GM19023 (cell line): ENCODE data around the gene ROPN1.

Experiments
- ATAC-seq: cut with Tn5 transposase; IDR thresholded peaks from one replicate; pipeline ENCODE4 v1.9.1; 2021; ENCODE audit warnings: mild to moderate bottlenecking, moderate library complexity; ENCODE audit not compliant: unreplicated experiment

The ROPN1 gene

DNA sequence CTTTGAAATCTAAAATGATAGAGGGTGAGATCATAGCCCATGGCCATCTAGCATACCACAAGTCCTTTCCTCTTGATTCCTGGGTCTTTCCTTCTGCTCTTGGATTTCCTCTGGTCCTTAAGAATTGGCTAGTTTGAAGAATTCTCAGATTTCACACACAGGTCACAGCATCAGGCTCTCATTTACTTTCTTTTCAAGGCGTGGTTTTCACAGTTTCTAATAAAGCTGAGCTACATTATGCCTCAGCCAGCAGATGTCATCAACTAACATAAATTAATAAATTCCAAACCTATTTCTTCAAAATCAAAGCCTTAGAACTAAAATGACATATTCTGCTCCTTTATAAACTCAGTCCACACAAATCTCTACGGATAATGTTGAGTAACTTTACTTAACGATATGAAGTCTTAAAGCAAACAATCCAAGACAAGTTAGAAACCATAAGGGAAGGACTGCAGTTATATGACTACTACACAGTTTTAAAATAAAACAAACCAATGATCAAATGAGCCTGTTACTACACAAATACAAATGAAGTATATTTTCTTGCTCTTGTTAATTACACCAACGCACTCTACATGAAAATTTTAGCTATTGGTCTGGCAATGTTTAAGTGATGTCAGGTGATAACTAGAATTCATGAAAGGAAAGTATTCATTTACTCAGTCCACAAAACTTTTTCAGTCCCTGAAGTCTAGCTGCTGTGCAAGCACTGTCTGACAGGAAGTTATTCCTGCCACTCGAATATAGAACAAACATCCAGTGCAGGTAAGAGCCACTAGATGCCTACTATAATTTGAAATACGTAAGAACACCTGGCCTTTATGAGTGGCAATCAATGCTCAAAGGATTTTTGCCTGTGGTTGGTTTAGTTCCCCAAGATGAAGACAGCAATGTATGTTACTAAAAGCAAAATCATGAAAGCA is 40.1 kb downstream of the ROPN1 start:
- no peak for ATAC-seq

DNA sequence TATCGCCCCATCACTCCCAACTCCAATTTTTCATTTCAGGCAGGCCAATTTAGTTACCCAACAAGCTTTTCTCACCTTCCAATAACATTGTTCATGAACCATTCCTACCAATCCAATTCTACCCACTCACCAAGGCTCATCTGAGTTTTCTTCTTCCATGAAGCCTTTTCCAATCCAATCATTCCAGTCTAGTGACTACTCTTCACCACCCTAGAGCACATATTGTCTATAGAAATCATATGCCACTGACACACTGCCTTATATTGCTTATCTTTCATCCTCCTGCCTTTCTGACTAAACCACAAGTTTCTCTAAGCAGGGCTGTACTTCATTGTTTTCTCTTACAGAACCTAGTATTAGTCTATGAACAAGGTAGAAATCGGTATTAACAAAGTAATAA is 42.3 kb downstream of the ROPN1 start:
- ATAC-seq, result no peak

DNA sequence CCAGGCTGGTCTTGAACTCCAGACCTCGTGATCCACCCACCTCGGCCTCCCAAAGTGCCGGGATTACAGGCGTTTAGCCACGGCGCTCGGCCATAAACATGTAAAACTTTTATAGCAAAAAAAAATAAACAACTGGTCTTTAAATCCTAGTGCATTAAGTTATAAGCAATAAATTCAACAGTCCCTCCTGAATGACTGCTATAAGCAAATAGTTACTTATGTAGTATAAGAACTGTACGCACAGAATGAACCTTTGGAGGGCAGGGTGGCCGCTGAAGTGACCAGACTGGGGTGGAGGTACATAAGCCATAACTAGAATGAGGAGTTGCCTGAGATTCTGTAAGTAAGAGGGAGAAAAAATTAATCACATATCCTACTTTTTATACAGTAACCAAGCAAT is 43.5 kb downstream of the ROPN1 start:
- ATAC-seq, result no peak

DNA sequence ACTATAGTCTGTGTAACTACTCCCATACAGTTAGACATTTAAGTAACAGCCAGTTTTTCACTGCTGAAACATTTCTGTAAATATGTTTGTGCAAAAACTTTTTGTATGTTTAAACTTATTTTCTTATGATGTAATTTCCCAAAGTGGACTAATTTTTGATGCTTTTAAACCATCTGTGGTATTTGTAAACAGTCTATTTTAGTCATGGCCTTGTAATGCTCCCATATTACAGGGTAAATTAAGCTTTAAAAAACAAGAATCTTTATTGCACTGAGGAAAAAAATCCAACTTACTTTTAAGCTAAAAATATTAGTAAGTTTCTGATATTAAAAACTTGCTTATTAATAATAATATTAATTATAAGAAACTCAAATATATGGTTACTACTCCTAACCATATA is 44.4 kb downstream of the ROPN1 start:
- ATAC-seq, result no peak

DNA sequence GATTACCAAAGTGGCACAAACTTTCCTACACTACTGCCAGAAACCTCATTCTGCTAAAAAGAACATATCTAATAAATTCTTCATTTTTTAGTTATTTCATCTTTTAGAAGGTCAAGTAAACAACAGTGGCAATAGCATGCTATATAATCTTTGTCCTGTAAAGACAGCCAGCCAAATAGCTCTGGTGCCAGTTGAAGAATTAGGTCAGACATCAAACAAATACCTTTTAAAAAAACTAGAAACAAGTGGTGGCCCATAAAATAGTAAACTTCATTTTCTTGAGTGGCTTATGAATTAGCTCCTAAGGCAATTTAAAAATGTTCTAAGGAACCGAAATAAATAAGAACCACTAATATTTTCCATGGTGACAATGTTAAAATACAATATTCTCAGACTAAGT is 50.4 kb downstream of the ROPN1 start:
- no peak for ATAC-seq

DNA sequence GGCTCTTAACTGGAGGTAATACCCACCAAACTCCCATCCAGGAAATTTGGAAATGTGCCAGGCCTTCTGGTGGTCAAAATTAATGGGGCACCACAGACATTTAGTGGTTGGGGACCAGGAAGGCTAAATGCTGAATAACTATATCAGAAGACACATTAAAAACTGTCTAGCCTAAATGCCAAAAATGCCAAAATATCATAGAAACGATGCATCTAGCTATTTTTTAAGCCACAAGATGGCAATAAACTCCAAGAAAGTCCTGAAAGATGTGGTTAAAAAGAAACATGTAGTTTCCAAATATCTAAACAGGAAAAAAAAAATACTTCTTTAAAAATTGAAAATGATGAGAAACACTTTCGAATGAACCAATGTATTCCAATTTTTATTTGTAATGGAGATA is 50.8 kb downstream of the ROPN1 start:
- no peak for ATAC-seq

DNA sequence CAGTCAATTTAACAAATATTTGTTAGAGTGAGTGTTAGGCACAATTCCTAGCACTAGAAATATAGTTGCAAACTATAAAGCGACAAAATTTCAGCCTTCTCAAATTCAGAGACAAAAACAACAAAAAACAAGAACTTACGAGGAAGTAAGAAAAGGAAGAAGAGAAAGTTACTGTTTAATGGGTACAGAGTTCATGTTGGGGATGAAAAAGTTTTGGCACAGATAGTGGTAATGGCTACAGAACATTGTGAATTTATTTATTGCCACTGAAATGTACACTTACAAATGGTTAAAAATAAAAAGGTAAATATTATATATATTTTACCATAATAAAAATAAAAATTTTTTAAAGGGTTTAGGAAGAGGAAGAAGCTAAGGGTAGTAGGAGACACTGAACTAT is 52.2 kb downstream of the ROPN1 start:
- no peak for ATAC-seq

DNA sequence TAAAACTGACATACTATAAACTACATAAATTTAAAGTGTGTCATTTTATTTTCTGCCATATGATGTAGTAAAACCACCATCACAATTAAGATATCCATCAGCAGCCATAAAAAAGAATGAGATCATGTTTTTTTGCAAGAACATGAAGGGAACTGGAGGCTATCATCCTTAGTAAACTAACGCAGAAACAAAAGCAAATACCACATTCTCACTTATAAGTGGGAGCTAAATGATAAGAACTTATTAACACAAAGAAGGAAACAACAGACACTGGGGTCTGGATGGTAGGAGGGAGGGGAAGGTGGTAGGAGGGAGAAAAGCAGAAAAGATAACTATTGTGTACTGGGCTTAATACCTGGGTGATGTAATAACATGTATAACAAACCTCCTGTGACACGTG is 55.5 kb downstream of the ROPN1 start:
- ATAC-seq, result no peak

DNA sequence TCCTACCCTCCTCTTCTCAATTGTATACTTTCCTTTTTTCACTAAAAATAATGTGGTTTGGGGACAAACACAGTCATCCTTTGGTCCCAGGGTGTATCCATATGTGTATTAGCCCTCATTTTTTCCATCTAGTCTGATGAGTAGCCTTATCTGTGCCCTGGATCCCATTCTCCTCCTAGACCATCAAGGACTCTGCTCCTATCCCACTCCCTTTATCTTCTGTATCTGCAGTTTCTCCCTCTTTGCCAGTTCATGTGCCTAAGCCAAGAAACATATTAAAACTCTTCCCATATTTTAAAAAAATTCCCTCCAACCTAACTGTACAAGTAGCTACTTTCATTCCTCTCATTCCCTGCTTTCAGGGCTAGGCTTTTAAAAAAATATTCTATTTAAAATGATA is 56.1 kb downstream of the ROPN1 start:
- ATAC-seq, result no peak

DNA sequence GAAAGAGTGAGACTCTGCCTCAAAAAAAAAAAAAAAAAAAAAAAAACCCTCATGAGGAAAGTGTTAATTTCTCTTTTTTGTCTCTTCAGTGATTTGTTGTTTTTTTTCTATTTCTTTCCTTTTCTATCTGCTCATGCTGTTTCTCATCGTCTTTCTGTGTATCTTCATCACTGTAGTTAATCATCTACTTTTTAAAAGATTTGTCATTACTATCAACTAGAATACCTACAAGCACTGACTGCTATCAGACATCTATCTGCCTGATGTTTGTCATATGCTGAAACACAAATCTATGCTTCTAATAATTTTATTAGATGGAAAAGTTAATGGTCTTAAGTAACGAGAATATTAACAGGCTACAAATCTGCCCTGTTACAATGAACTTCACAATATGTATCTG is 57.7 kb downstream of the ROPN1 start:
- no peak for ATAC-seq

DNA sequence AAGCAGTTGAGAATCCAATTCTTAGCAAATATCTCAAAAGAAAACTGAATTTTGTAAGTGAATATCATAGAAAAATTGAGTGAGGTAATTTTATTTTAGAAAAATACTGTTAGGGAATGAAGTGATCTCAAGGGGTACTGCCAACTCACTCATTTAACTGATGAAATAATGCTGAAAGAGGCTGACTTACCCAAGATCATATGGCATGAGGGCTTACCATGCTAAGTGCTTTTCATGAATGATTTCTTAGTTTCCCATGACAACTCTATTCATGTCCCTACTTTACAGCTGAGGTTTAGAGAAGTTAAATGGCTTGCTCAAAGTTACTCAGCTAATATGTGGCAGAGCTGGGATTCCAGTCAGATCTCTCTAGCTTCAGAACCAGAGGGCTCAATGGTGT is 61.5 kb downstream of the ROPN1 start:
- ATAC-seq, result no peak

DNA sequence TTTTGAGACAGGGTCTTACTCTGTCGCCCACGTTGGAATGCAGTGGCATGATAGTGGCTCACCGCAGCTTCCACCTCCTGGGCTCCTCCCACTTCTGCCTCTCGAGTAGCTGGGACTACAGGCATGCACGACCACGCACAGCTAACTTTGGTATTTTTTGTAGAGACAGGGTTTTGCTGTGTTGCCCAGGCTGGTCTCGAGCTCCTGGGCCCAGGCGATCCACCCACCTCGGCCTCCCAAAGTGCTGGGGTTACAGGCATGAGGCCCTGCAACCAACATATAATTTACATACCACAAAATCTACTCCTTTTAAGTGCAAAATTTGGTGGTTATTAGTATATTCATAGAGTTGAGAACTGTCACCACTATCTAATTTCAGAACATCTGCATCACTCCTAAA is 62.6 kb downstream of the ROPN1 start:
- no peak for ATAC-seq

DNA sequence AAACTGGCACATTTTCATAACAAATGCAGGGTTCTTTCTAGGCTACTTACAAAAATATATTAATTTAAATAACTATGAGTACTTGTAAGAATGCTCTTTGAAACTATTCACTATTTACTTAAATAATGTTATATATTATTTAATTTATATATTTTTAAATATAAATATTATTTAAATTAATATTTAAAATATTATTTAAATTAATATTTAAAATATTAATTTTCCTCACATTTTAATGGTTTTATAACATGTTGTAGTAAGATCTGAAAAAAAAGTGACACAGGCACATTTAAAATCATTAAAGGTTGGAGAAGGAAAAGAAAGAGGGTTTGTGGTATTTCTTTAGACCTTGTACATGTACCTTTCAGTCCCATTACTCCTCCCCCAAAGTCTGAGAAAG is 65.5 kb downstream of the ROPN1 start:
- ATAC-seq, result no peak

DNA sequence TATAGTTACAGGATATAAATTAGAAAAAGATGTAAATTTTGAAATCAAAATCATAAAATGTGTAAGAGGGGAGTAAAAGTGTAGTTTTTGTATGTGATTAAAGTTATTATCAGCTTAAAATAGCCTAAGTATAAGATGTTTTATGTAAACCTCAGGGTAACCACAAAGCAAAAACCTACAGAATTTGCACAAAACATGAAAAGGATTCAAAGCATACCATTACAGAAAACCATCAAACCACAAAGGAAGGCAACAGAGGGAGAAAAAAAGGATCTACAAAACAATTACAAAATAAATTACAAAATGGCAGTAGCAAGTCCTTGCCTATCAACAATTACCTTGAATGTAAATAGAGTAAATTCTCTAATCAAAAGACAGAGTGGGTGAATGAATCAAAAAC is 71.1 kb downstream of the ROPN1 start:
- ATAC-seq, result no peak

DNA sequence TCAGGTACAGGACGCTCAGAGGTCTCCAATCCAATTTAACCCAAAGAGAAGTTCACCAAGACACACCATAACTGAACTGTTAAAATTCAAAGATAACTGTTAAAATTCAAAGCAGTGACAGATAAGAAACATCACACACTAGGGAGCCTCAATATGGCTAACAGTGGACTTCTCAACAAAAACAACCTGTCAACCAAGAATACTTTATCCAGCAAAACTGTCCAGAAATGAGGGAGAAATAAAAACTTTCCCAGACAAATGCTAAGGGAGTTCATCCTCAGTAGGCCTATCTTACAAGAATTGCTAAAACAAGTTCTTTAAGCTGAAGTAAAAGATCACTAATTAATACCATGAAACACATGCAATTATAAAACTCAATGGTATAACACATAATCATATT is 71.5 kb downstream of the ROPN1 start:
- ATAC-seq, result no peak

DNA sequence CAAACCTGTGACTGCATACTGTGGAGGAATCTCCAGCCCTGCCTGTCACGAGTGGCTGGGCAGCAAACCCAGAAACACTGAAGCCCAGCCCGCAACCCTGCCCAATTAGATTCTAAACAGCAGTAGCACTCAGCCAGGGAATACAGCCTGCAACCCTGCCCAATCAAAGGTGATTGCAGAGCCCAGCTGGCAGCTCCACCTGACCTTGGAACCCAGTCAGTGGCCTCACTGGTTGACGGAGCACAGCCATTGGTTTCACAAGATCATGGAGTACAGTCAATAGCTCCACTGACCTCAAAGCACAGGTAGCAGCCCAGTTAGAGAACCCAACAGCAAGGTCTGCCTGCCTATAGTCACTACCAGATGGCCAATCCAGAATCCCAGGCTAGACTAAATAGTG is 72.6 kb downstream of the ROPN1 start:
- ATAC-seq, result no peak
